WTC11 (cell line): Measurements from ENCODE around the gene VPS18. TPM values are rescaled to one million over a fixed set of nuclear protein-coding genes. Genes with fewer than 3 reads are reported as not detected.

ENCODE experiments used
- ATAC-seq: fragments of 200-7000 bp; cut with Tn5 transposase; 2 replicates; pipeline ENCODE4 v1.10.0; 2021; ENCODE audit warnings: mild to moderate bottlenecking, moderate library complexity
- CTCF ChIA-PET: fragments of 300-600 bp; sonication (Branson Sonifier 250); formaldehyde crosslinking; loops from one replicate; lab custom pipeline; 2021; ENCODE audit warnings: antibody characterized with exemption; lab: Charles Lee
- POLR2A ChIA-PET: fragments of 350-600 bp; sonication (Branson Sonifier 250); formaldehyde crosslinking; loops from one replicate; lab custom pipeline; 2021; ENCODE audit warnings: antibody characterized with exemption; lab: Charles Lee
- DNase-seq: peaks from one replicate; pipeline ENCODE4 v3.0.0; 2021; ENCODE audit warnings: low spot score
- H3K27ac Mint-ChIP-seq: 2 replicates; pipeline ENCODE4 v1.8.0; 2021; ENCODE audit warnings: mixed read lengths
- H3K27me3 Mint-ChIP-seq: 2 replicates; pipeline ENCODE4 v1.8.0; 2021; ENCODE audit warnings: low read depth, mild to moderate bottlenecking, moderate library complexity, mixed read lengths
- H3K36me3 Mint-ChIP-seq: 2 replicates; pipeline ENCODE4 v1.8.0; 2021; ENCODE audit warnings: mixed read lengths
- H3K4me1 Mint-ChIP-seq: 2 replicates; pipeline ENCODE4 v1.8.0; 2022; ENCODE audit warnings: mixed read lengths
- H3K4me3 Mint-ChIP-seq: 2 replicates; pipeline ENCODE4 v1.8.0; 2021; ENCODE audit warnings: mild to moderate bottlenecking, moderate library complexity, mixed read lengths
- H3K9me3 Mint-ChIP-seq: 2 replicates; pipeline ENCODE4 v1.8.0; 2021; ENCODE audit warnings: mixed read lengths
- CBFB ChIP-seq: sonication (generic); formaldehyde crosslinking; IDR thresholded peaks from 2 replicates; pipeline ENCODE4 v1.8.1; 2022; ENCODE audit warnings: mild to moderate bottlenecking, low read depth, missing genetic modification reagents
- ETV6 ChIP-seq: sonication (generic); formaldehyde crosslinking; IDR thresholded peaks from 2 replicates; pipeline ENCODE4 v1.8.1; 2022; ENCODE audit warnings: mild to moderate bottlenecking, missing genetic modification reagents
- MYBL2 ChIP-seq: sonication (generic); formaldehyde crosslinking; IDR thresholded peaks from 2 replicates; pipeline ENCODE4 v1.8.1; 2023; ENCODE audit warnings: mild to moderate bottlenecking, moderate library complexity, missing genetic modification reagents
- NR3C1 ChIP-seq: sonication (generic); formaldehyde crosslinking; conservative IDR thresholded peaks from 2 replicates; pipeline ENCODE4 v1.8.1; 2023; ENCODE audit warnings: low read depth, mild to moderate bottlenecking, missing genetic modification reagents
- SMAD3 ChIP-seq: sonication (generic); formaldehyde crosslinking; IDR thresholded peaks from 2 replicates; pipeline ENCODE4 v1.8.0; 2022; ENCODE audit warnings: missing genetic modification reagents, mild to moderate bottlenecking, borderline replicate concordance
- SMAD4 ChIP-seq: sonication (generic); formaldehyde crosslinking; IDR thresholded peaks from 2 replicates; pipeline ENCODE4 v1.8.0; 2022; ENCODE audit warnings: mild to moderate bottlenecking, missing genetic modification reagents
- SP1 ChIP-seq: sonication (generic); formaldehyde crosslinking; conservative IDR thresholded peaks from 2 replicates; pipeline ENCODE4 v1.8.1; 2022; ENCODE audit warnings: missing genetic modification reagents
- TEAD1 ChIP-seq: sonication (generic); formaldehyde crosslinking; IDR thresholded peaks from 2 replicates; pipeline ENCODE4 v1.8.0; 2022; ENCODE audit warnings: mild to moderate bottlenecking, missing genetic modification reagents
- ZNF416 ChIP-seq: fragments of 250-450 bp; sonication (Bioruptor Pico); IDR thresholded peaks from 2 replicates; pipeline ENCODE4 v1.9.0; 2021; ENCODE audit warnings: mild to moderate bottlenecking, inconsistent platforms
- total RNA-seq: library from RNA; stranded (reverse); gene quantifications from 3 replicates; pipeline ENCODE4 v1.2.3, GENCODE V29; 2021
- TF ChIP-seq, protein P1 (sequence below): fragments of 200-600 bp; IDR thresholded peaks from 2 replicates; pipeline ENCODE4 v1.8.0; 2022; ENCODE audit warnings: antibody characterized with exemption
- TF ChIP-seq, protein P2 (sequence below): sonication (generic); formaldehyde crosslinking; IDR thresholded peaks from 2 replicates; pipeline ENCODE4 v1.8.1; 2022; ENCODE audit warnings: mild to moderate bottlenecking, missing genetic modification reagents, moderate library complexity, borderline replicate concordance
- TF ChIP-seq, protein P3 (sequence below): sonication (generic); formaldehyde crosslinking; IDR thresholded peaks from 2 replicates; pipeline ENCODE4 v1.8.1; 2022; ENCODE audit warnings: low read depth, missing genetic modification reagents, borderline replicate concordance
- TF ChIP-seq, protein P4 (sequence below): sonication (generic); formaldehyde crosslinking; IDR thresholded peaks from 2 replicates; pipeline ENCODE4 v1.8.1; 2023; ENCODE audit warnings: mild to moderate bottlenecking, moderate library complexity, missing genetic modification reagents
- TF ChIP-seq, protein P5 (sequence below): sonication (generic); formaldehyde crosslinking; IDR thresholded peaks from 2 replicates; pipeline ENCODE4 v1.8.1; 2023; ENCODE audit warnings: mild to moderate bottlenecking, missing genetic modification reagents, borderline replicate concordance

Gene VPS18
- total RNA-seq, 1 experiment from 2014 or later, result 27.3 TPM

DNA sequence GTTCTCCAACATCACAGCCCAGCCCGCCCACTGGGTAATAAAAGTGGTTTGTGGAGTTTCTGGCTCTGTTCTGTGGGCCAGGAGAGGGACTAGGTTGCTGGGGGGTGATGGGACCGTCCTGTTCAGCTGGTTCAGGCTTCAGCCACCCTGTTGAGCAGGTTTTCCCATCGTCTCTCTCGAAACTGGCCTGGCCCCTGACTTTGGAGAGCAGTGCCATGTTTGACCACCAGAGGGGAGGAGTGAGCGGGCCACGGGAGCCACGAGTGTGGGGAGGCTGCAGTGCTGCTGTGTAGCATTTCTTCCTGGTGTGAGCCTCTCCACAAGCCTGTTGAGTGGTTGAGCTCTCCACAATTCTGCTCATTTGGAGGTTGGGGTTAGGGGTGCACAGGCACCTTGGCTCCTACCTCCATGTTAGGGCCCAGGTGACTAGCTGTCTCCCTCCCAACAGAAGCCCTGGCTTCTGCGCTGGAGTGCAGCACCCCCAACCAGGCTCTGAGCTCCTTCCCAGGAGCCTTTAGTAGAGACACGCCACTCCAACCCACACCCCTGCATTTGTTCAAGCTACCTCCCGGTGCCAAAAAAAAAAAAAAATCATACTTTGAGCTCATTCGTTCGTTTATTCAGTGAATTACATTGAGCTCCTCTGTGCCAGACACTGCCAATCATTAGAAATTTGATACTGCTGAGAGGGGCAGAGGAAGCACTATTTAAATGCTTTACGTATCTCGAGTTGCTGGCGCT, 36.5 kb upstream of the VPS18 start:
- CTCF ChIA-PET, result interaction anchor here (0.6 to 10.0 kb wide), 55 partner anchors 11 to 620 kb away, joined by 3 to 500 read pairs (median 6); partner anchors contain the start of genes BAHD1, C15orf62, CCDC32 and CHAC1
- Mint-ChIP-seq H3K4me1 (peaks cover 22% of the 10 kb centered on the region), H3K4me3 (no peak overlapping the region)
- TF ChIP-seq, protein P1, sequence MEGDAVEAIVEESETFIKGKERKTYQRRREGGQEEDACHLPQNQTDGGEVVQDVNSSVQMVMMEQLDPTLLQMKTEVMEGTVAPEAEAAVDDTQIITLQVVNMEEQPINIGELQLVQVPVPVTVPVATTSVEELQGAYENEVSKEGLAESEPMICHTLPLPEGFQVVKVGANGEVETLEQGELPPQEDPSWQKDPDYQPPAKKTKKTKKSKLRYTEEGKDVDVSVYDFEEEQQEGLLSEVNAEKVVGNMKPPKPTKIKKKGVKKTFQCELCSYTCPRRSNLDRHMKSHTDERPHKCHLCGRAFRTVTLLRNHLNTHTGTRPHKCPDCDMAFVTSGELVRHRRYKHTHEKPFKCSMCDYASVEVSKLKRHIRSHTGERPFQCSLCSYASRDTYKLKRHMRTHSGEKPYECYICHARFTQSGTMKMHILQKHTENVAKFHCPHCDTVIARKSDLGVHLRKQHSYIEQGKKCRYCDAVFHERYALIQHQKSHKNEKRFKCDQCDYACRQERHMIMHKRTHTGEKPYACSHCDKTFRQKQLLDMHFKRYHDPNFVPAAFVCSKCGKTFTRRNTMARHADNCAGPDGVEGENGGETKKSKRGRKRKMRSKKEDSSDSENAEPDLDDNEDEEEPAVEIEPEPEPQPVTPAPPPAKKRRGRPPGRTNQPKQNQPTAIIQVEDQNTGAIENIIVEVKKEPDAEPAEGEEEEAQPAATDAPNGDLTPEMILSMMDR, result peak; percentile 93
- TF ChIP-seq, protein P2, sequence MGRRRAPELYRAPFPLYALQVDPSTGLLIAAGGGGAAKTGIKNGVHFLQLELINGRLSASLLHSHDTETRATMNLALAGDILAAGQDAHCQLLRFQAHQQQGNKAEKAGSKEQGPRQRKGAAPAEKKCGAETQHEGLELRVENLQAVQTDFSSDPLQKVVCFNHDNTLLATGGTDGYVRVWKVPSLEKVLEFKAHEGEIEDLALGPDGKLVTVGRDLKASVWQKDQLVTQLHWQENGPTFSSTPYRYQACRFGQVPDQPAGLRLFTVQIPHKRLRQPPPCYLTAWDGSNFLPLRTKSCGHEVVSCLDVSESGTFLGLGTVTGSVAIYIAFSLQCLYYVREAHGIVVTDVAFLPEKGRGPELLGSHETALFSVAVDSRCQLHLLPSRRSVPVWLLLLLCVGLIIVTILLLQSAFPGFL (CRISPR knock-in tag), result no peak
- TF ChIP-seq, all 79 proteins: peak for 1
- ATAC-seq (peak; percentile 79), DNase-seq (peak; percentile 88)
- Mint-ChIP-seq H3K36me3 (peaks cover 25% of the 10 kb centered on the region), H3K27me3 (no peaks in the 10 kb centered on the region), H3K9me3 (no peaks in the 10 kb centered on the region), H3K27ac (peak overlapping the region; percentile 94)
- POLR2A ChIA-PET, result interaction anchor here (0.6 to 3.0 kb wide), 12 partner anchors 14 to 474 kb away, joined by 3 to 39 read pairs (median 4); partner anchors contain the start of genes RHOV, SPINT1 and VPS18

DNA sequence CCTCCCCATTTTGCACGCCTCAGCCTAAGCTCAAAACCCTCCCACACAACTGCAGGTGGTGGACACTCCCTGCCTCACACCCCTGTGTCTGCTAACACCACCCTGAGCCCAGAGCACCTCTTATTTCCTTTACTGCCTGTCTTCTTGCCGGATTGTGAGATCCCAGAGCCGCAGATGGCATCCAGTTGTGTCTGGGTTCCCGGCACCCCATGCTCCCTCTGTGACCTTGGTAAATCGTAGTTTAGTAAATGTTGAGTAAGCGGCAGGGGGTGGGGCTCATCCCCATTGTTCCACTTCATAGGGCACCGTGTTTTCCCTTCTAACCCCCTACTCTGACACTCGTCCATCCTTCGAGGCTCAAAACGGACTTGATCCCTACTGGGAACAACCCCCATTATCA, 35.5 kb upstream of the VPS18 start:
- ATAC-seq (no peak), DNase-seq (no peak)
- ChIA-PET POLR2A (interaction anchor here (0.6 to 3.0 kb wide), 9 partner anchors 11 to 416 kb away, joined by 3 to 39 read pairs (median 5); partner anchors contain the start of genes RHOV, SPINT1 and VPS18), CTCF (interaction anchor here (0.6 to 10.0 kb wide), 52 partner anchors 12 to 474 kb away, joined by 3 to 500 read pairs (median 7); partner anchors contain the start of genes BAHD1, CCDC32, CHAC1 and DLL4)
- Mint-ChIP-seq H3K27me3 (no peaks in the 10 kb centered on the region), H3K27ac (peak overlapping the region; percentile 65), H3K4me1 (peaks cover 22% of the 10 kb centered on the region), H3K4me3 (no peak overlapping the region), H3K9me3 (no peaks in the 10 kb centered on the region), H3K36me3 (peaks cover 25% of the 10 kb centered on the region)
- no peak for TF ChIP-seq CBFB (CRISPR knock-in tag)
- TF ChIP-seq ETV6 (CRISPR knock-in tag), result no peak
- TF ChIP-seq, protein P3, sequence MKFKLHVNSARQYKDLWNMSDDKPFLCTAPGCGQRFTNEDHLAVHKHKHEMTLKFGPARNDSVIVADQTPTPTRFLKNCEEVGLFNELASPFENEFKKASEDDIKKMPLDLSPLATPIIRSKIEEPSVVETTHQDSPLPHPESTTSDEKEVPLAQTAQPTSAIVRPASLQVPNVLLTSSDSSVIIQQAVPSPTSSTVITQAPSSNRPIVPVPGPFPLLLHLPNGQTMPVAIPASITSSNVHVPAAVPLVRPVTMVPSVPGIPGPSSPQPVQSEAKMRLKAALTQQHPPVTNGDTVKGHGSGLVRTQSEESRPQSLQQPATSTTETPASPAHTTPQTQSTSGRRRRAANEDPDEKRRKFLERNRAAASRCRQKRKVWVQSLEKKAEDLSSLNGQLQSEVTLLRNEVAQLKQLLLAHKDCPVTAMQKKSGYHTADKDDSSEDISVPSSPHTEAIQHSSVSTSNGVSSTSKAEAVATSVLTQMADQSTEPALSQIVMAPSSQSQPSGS (CRISPR knock-in tag), result no peak
- no peak for TF ChIP-seq NR3C1 (CRISPR knock-in tag)
- TF ChIP-seq SMAD3 (CRISPR knock-in tag), result no peak
- no peak for TF ChIP-seq SMAD4

DNA sequence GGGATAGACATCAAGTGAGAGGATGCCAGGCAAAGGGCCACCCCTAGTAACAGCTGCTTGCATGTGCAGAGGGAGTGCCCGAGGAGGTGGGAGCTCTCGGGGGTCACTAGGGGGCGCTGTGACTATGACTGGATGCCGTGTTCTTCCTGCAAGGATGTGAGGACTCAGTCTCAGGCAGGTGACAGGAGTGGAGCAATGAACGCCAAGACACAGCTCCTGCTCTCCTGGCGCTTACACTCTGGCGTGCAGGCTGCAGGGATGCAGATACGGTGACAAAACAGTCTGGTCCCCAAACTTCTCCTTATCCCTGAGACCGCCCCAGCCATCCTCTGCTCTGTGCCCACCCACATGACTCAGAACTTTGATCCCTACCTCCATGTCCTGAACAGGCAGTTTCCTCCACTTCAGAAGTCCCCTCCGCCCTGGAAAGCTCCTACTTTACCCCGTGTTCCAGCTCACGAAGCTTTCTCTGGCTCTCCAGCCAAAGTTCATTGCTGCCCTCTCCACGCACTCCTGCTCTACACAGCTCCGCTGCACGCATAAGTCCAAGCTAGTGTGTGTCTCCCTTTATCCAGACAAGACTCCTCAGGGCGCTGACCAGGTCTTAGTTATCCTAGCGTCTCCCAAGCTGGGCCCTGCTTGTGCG, 34.9 kb upstream of the VPS18 start:
- CTCF ChIA-PET, result interaction anchor here (0.5 to 10.0 kb wide), 46 partner anchors 13 to 474 kb away, joined by 3 to 500 read pairs (median 6); partner anchors contain the start of genes BAHD1, CHAC1, DLL4 and DNAJC17
- DNase-seq, result peak; percentile 94
- no peaks in the 10 kb centered on the region for H3K27me3 Mint-ChIP-seq
- TF ChIP-seq MYBL2 (CRISPR knock-in tag) (0 out of 2 replicates have a peak, but pooled peaks have one; percentile 29), SP1 (CRISPR knock-in tag) (no peak), ZNF416 (0 out of 2 replicates have a peak, but pooled peaks have one; percentile 30), TEAD1 (no peak)
- TF ChIP-seq, protein P1, result peak; percentile 92
- TF ChIP-seq, protein P4, sequence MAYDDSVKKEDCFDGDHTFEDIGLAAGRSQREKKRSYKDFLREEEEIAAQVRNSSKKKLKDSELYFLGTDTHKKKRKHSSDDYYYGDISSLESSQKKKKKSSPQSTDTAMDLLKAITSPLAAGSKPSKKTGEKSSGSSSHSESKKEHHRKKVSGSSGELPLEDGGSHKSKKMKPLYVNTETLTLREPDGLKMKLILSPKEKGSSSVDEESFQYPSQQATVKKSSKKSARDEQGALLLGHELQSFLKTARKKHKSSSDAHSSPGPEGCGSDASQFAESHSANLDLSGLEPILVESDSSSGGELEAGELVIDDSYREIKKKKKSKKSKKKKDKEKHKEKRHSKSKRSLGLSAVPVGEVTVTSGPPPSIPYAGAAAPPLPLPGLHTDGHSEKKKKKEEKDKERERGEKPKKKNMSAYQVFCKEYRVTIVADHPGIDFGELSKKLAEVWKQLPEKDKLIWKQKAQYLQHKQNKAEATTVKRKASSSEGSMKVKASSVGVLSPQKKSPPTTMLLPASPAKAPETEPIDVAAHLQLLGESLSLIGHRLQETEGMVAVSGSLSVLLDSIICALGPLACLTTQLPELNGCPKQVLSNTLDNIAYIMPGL, result peak; percentile 59; the same call in 1 of the 2 replicates
- TF ChIP-seq, protein P5, sequence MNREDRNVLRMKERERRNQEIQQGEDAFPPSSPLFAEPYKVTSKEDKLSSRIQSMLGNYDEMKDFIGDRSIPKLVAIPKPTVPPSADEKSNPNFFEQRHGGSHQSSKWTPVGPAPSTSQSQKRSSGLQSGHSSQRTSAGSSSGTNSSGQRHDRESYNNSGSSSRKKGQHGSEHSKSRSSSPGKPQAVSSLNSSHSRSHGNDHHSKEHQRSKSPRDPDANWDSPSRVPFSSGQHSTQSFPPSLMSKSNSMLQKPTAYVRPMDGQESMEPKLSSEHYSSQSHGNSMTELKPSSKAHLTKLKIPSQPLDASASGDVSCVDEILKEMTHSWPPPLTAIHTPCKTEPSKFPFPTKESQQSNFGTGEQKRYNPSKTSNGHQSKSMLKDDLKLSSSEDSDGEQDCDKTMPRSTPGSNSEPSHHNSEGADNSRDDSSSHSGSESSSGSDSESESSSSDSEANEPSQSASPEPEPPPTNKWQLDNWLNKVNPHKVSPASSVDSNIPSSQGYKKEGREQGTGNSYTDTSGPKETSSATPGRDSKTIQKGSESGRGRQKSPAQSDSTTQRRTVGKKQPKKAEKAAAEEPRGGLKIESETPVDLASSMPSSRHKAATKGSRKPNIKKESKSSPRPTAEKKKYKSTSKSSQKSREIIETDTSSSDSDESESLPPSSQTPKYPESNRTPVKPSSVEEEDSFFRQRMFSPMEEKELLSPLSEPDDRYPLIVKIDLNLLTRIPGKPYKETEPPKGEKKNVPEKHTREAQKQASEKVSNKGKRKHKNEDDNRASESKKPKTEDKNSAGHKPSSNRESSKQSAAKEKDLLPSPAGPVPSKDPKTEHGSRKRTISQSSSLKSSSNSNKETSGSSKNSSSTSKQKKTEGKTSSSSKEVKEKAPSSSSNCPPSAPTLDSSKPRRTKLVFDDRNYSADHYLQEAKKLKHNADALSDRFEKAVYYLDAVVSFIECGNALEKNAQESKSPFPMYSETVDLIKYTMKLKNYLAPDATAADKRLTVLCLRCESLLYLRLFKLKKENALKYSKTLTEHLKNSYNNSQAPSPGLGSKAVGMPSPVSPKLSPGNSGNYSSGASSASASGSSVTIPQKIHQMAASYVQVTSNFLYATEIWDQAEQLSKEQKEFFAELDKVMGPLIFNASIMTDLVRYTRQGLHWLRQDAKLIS (CRISPR knock-in tag), result no peak

More for the DNA sequence above, 34.9 kb upstream of the VPS18 start:
- peak; percentile 87 for ATAC-seq
- POLR2A ChIA-PET, result interaction anchor here (0.7 to 3.0 kb wide), 6 partner anchors 10 to 95 kb away, joined by 3 to 39 read pairs (median 6); partner anchors contain the start of genes RHOV, SPINT1 and VPS18
- Mint-ChIP-seq H3K4me3 (no peak overlapping the region), H3K27ac (peak overlapping the region; percentile 65), H3K4me1 (peaks cover 22% of the 10 kb centered on the region), H3K9me3 (no peaks in the 10 kb centered on the region), H3K36me3 (peaks cover 22% of the 10 kb centered on the region)
